ENCODE measurements around the gene MOCS3.

The MOCS3 gene

DNA sequence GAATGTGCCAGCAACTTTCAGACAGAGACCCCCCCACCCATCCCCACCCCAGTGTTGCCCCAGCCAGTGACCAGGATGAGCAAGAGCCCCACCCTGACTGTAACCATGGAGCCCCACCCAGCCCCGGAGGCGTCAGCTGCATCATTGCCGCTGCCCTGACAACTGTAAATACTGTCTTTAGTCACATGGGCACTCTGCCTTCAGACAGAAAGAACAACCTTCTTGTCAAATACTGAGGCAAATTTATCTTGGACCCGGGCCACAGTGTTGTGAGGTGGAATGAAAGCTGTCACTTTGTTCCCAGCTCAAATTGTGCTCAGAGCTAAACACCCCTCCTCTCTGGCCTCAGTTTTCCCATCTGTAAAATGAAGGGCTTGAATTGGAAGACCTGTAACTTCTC lies 23.7 kb downstream of the MOCS3 start:
- DNase-seq (ENCODE audit: low spot score): no peak

DNA sequence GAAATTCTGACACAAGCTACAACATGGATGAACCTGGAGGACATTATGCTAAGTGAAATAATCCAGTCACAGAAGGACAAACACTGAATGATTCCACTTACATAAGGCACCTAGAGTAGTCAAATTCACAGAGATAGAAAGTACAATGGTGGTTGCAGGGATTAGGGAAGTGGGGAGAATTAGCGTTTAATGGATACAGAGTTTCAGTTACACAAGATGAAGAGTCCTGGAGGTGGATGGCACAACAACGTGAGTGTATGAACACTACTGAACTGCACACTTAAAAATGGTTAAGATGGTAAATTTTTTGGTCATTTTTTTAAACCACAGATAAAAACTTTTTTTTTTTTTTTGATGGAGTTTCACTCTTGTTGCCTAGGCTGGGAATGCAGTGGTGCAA lies 24.7 kb downstream of the MOCS3 start:
- DNase-seq (ENCODE audit: low spot score): no peak

DNA sequence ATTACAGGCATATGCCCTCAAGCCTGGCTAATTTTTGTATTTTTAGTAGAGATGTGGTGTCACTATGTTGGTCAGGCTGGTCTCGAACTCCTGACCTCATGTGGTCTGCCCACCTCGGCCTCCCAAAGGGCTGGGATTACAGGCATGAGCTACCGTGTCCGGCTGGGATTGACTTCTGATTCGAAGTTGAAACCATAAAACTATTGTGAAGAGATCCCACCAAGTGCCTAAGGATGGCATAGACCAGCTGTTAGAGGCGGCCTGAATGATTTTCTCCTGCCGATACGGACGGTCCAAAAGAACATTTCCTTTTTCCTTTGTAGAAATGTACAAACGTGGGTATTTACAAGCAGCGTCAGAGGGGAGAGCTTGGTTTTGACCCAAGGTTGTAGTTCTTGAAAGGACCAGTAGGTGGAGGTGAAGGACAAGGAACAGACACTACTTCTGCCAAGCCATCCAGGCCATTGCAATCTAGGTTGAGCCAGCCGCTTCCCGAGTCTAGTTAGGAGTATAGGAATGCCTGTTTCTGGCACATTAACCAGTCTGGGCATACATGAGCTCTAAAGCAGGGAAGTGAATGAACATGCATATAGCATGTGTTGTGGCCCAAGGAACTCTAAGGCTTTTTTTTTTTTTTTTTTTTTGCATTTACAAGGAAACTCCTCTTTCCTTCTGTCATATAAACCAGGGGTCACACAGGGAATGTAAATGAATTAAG lies 29.0 kb downstream of the MOCS3 start:
- peak; percentile 78 for DNase-seq (ENCODE audit: low spot score)

DNA sequence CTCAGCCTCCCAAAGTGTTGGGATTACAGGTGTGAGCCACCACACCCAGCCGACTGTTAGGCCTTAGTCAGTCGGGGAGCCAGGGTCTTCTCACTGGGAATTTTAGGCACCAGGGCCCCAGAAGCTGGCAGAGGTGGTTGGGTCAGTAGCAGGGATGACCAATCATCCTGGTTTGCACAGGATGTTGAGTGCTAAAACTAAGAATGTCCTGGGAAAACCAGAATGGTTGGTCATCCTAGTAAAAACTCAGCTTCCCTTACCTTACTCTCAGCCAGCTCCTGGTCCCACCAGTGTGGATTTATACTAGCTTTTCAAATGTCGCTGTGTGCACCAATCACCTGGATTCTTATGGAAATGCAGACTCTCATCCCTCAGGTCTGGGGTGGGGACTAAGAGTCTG lies 32.5 kb downstream of the MOCS3 start:
- no peak for DNase-seq (ENCODE audit: low spot score)

DNA sequence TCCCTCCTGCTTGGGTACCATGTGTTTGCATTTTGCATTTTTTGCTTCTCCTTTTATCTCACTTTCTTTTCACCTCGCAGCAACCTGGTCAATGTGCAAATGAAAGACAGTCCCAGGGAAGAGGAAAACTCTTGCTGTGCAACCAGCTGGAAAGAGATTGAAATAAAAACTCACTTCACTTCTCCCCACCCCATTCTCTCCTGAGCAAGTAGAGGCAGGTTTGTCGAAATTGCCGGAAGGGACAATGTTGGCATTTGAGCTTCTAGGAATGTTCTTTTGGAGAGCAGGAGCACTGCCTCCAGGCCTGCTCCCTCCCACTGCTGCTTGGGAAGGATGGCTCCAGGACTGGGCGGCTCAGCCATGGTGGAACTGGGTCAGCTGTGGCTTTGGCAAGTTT lies 33.7 kb downstream of the MOCS3 start:
- no peak for DNase-seq (ENCODE audit: low spot score)

DNA sequence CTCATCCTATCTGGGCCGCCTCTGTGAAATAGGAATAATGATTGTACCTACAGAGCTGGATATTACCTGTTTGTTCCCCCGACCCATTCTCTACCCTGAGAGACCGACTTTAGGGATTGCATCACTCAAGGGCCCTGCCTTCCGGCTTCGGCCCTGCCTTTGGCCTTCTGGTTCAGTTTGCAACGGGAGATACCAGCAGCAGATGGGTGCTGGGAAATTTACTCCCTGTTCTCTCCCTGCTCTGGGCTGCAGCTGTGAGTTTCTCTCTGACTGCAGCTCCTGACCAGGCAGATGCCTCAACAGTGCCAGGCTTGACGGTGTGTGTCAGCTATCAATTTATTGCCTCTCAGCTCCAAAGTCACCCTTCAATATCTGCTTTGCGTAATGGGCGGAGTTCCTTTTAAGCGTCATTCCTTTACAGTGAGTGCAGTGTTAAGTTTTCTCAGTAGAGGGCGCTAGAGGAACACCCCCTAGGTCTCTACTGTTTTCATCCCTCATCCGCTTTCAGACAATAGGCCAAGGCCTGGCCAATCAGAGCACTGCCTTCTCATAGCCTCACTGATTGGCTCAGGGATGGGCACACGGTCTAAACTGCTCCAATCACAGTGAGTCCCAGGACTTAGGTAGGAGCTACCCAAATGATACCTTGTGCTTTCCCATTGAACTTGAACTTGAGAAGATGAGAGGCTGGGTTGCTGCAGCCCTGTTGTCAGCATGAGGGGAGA lies 34.3 kb downstream of the MOCS3 start:
- peak; percentile 65 for DNase-seq (ENCODE audit: low spot score)

DNA sequence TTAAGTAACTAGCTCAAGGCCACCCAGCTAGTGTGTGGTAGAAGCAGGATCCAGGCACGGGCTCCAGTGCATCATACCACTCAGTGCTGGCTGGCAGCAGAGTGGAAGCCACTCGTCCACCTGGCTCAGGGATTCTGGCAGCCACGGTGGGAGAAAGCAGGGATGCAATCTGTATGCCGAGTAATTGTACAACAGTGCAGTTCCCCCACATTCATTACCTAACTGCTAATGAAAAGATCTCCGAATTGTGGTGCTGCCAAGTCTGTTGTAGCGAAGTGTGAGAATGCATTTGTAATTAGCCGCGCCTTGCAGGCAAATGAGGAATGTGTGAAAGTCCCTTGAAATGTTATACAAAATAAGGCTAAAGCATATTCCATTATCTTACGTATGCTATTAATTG lies 35.3 kb downstream of the MOCS3 start:
- no peak for DNase-seq (ENCODE audit: low spot score)

DNA sequence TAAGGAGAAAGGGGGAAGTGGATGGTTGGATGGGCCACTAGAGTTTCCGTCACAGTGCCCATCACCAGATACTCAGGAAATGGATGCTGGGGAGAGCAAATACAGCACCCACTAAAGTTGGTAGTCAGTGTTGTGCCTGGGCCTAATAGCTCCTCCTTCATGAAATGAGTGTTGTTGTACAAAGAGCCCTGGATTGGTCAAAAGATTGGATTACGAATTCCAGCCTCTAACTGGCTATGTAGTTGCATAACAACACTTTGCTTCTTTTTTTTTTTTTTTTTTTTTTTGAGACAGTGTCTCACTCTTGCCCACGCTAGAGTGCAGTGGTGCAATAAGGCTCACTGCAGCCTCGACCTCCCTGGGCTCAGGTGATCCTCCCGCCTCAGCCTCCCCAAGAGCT lies 36.9 kb downstream of the MOCS3 start:
- no peak for DNase-seq (ENCODE audit: low spot score)

DNA sequence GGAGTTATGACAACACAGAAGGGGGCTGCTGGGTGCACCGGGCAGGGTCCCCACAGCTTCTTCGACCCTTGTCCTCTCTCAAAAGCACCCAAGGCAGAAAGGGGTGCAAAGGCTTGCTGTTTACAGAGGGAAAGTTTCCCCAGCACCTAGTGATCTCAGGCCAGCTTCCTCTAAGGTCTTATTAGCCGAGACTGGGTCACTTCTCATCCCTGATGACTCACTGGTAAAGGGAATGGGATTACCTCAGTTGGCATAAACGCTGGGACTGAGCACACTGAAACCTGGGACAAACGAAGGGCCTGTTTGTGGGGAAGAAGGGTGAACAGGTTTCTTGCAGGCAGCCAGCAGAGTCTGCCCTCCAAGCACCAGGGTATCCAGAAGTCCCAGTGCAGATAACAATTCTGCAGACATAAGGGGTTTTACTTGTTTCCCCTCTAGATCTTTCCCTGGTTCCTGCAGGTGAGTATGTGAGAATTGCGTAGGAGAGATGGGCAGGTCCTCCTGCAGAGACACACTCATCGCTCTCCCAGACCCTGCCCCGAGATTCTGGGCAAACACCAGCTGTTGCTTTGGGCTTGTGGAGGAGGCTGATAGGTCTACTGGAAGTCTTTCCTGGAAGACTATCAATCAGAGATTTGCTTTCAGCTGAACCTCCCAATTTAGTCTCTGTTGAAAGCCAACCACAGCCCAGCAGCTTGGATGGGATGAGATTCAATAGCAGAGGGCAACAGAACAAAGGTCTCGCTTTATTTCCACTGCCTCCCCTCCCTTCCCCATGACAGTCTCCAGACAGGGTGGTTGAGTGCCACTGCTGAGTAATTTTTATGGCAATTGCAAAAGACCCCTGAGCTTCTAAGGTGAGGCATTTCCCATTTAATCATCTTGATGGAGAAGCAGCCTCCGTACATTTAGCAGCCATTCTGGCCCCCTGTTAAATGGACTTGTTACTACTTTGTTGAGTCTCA lies 38.6 kb downstream of the MOCS3 start:
- no peak for DNase-seq (ENCODE audit: low spot score)

DNA sequence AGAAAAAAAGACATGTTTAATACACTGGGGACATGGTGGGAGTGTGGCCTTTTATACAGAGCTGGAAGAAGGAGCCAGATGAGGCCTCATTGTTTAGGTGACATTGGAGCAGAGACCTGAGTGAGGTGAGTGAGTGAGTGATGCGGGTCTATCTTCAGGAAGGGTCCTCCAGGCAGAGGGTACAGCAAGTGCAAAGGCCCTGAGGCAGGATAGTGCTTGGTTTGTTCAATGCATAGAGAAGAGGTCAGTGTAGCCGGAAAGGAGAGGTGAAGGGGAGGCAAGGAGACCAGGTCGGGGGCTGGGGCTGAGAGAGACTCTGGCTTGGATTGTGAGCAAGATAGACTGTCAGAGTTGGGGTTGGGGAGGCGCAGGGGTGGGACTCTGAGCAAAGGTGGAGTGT lies 40.7 kb downstream of the MOCS3 start:
- no peak for DNase-seq (ENCODE audit: low spot score)

DNA sequence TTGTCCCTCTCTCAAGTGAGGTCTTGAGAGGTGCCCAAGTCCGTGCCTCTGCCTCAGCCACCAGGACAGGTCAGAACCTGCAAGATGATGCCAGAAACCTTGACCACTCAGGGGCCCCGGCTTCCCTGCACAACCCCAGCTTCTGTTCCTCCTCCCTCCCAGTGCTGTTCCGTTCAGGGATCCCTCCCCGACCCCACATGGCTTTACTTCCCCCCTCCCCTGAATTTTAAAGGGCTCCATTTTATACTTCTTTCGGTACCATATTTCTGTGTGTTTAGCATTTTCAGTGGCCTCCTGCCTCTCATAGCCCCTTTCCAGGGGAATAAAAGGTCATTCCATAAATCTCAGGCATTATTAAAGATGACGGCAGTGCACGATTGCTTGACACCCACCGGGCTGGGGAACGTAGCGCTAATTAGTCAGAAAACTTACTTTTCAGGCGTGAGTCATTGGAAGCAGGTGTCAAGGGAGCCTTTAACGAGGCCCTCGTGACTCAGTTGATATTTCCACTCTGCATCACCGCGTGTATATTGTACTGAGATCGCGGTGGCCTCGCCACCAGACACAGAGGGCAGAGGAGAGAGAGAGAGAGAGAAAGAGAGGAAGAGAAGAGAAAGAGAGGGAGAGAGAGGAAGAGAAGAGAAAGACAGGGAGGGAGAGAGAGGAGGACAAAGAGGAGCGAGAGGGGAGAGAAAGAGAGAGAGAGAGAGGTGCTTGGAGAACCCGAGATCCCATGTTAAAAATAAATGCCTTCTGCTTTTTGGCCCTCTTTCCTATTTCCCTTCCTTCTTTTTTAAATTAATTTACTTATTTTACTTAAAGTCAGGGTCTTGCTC lies 43.0 kb downstream of the MOCS3 start:
- no peak for DNase-seq (ENCODE audit: low spot score)

DNA sequence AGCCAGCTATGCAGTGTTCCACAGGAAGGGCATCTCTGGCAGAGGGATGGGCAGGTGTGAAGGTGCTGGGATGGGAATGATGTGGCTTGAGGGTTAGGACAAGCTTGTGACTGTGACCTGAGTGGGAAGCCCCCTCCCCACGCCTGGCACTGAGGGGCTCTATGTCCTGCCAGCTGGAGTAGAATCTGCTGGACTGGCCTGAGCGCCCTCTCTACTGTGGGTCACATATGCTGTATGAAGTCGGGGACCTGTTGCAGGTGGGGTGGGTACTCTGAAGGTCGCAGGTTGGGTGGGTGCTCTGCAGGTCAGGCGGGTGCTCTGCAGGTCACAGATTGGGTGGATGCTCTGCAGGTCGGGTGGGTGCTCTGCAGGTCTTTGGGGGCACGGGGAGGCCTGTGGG lies 44.0 kb downstream of the MOCS3 start:
- no peak for DNase-seq (ENCODE audit: low spot score)

DNA sequence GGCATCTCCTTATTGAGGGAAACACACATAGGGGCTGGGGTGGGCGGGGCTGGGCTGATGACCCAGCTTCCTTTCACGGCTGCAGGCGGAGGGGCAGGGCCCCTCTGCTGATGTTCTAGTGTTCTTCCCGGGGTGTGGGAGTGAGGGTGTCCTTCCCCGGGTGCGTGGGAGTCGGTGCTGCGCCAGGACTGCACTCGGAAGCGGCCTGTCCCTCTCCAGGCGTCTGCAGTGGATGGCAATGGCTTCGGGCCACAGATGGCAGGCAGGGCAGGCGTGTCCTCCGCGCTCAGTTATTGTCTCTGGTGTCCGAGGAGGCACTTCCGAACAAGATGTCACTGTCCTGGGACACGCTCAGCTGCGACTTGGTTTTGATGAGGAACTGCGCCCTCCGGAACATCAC lies 45.1 kb downstream of the MOCS3 start:
- no peak for DNase-seq (ENCODE audit: low spot score)

DNA sequence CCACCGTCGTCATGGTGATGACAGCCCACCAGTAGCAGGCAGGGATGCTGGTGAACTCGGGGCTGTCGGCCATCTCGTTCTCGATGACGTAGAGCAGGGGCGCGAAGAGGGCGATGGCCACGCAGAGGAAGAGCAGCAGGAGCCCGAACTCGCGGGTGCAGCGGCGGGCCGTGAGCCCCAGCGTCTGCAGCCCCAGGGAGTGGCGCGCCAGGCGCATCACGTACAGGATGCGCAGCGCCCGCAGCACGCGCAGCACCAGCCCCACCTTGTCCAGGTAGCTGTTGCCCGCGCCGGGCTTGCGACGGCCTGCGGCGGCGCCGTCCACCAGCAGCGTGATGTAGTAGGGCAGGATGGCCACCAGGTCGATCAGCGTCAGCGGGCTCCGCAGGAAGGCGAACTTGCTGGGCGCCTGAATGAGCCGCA lies 45.7 kb downstream of the MOCS3 start:
- no peak for DNase-seq (ENCODE audit: low spot score)

DNA sequence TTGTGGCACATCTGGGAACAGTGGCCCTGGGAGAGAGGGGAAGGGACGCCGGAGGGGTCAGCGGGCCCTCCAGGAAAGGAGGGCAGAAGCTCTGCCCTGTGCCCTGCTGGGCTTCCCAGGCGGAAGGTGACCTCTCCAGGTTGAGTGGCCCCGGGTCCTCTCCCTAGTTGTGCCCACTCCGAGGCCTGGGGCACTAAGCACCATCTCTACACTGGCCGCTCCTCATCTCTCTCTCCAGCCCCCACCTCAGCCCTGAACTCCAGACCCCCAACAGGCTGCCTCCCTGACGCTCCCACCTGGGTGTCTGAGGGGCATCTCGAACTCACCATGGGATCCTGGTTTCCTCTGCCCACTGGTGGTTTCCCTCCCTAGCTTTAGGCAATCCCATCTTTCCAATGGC lies 46.2 kb downstream of the MOCS3 start:
- DNase-seq (ENCODE audit: low spot score): no peak

DNA sequence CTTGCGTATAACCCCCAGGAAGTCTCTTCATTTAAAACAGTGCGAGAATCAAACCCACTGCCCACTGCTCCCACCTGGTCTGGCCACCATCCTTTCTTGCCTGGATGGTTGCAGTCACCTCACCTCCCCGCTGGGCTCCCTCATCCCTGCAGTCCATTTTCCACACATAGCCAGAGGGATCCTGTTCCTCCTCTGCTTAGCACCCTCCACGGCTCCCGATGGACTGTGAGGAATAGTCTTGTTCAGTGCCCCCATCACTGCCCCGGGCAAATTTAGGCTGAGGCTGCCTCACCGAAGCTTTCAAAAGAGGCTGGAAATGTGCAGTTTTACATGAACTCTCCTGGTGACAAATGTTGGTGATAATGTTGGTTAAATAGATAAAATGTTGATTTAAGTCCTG lies 46.6 kb downstream of the MOCS3 start:
- no peak for DNase-seq (ENCODE audit: low spot score)

DNA sequence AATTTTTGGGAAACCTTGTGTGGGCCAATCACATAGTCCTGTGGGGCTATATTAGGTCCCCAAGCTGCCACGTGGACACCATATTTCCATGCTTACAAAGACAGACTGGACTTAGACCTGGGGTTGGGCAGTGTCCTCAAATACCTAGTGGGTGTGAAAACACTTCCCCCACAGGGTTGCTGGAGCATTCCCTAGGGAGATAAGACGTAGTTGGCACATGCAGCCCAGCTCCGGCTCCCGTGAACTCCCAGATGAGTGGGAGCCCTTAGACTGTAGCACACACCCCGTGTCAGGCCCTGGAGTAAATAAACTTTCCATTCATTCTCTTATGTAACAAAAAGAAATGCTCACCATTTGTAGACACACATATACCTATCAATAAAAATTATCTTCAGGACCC lies 50.1 kb downstream of the MOCS3 start:
- no peak for DNase-seq (ENCODE audit: low spot score)

DNA sequence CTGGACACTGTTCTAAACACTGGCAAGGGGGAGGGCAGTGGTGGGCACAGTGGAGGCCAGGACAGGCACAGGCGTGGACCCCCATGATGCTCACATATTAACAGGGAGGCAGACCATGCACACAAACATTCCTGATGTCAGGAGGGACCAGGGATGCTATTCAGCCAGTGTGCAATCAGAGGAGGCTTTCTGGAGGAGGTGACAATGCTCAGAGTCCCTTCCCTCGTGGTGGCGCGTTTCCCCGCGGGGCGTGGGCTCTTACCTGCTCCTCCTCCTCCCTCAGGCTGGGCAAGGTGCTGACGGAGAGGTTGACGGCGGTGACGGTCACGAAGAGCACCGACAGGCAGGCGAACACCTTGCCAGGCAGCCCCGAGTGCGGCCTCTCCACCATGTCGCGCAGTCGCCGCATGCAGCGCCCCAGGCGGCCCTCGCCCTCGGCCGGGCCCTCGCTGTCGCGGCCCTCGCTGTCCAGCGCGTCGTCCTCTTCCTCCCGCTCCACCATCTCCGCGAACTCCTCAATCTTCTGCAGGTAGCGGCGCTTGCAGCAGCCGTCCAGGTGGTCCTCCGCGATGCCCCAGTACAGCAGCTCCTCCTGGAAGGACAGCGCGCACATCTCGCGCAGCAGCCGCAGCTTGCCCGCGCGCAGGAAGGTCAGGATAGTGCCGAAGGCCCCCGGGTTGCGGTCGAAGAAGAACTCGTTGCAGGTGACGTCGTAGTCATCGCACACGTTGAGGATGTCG lies 50.9 kb downstream of the MOCS3 start:
- DNase-seq (ENCODE audit: low spot score): no peak

DNA sequence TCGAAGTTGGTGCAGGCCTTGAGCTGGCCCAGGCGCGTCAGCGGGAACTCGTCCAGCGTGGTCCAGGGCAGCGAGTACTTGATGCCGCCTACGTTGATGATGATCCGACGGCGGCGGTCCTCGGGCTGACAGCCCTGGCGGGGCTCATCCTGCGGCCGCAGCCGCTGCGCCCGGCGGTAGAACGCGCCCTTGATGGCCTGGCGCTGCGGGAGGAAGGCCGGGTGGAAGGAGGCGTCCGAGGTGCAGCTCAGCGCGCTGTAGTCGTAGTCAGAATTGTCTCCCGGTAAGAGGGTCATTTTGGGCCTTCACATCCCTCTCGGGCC lies 51.4 kb downstream of the MOCS3 start:
- no peak for DNase-seq (ENCODE audit: low spot score)

DNA sequence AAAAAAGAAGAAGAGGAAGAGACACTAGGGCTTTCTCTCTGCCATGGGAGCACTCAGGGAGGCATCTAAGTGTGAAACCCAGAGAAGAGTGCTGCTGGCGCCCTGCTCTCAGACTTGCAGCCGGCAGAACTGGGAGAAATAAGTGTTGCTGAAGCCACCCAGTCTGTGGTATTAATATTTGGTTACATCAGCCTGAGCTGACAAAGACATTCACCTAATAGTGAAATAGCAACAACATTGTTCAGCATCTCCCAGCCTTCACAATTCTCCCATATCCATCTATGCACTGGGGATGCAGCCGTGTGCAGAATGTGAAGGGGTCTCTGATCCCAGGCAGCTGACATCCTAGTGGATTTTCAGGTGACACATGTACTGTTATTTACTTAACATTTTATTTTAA lies 52.3 kb downstream of the MOCS3 start:
- DNase-seq (ENCODE audit: low spot score): no peak

DNA sequence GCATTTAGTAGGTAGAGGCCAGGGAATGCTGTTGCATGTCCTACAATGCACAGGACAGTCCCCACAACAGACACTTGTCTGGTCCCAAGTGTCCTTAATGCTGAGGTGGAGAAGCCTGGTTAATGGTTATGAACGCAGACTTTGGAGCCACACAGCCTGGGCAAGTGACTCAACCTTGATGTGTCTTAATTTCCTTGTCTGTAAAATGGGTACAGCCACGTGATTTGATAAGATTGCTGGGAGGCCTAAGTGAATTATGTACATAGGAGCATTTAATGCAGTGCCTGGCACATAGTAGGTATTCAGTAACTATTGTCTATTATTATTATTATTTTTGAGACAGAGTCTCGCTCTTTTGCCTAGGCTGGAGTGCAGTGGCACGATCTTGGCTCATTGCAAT lies 52.9 kb downstream of the MOCS3 start:
- DNase-seq (ENCODE audit: low spot score): no peak
